Loucy (cell line): ENCODE measurements around the gene FRAS1.

Source experiments
- H2AFZ ChIP-seq: fragments of 200-600 bp; sonication (generic); 2 replicates; pipeline ENCODE4 v1.6.0; 2016; ENCODE audit warnings: antibody characterized with exemption, mild to moderate bottlenecking, low read length, moderate library complexity
- H3F3A ChIP-seq: fragments of 200-600 bp; 2 replicates; pipeline ENCODE4 v1.6.0; 2016; ENCODE audit warnings: antibody characterized with exemption, low read depth, mild to moderate bottlenecking
- H3K27me3 ChIP-seq: fragments of 200-600 bp; sonication (generic); 2 replicates; pipeline ENCODE4 v1.6.1; 2014; ENCODE audit warnings: low read length, mild to moderate bottlenecking; ENCODE audit not compliant: insufficient read depth, poor library complexity, severe bottlenecking
- H3K36me3 ChIP-seq: fragments of 200-600 bp; sonication (generic); 2 replicates; pipeline ENCODE4 v1.6.1; 2016; ENCODE audit warnings: low read length; ENCODE audit not compliant: insufficient read depth
- H3K4me1 ChIP-seq: fragments of 200-600 bp; sonication (generic); 2 replicates; pipeline ENCODE4 v1.5.1; 2014; ENCODE audit warnings: low read length, mild to moderate bottlenecking; ENCODE audit not compliant: insufficient read depth, poor library complexity, severe bottlenecking
- H3K4me2 ChIP-seq: fragments of 200-600 bp; sonication (generic); 2 replicates; pipeline ENCODE4 v1.6.0; 2014; ENCODE audit warnings: antibody characterized with exemption, low read length, low read depth, mild to moderate bottlenecking; ENCODE audit not compliant: poor library complexity, severe bottlenecking
- H3K4me3 ChIP-seq: fragments of 200-600 bp; sonication (generic); 2 replicates; pipeline ENCODE4 v1.5.1; 2014; ENCODE audit warnings: low read length, mild to moderate bottlenecking, mixed read lengths; ENCODE audit not compliant: poor library complexity, severe bottlenecking
- H3K79me2 ChIP-seq: fragments of 200-600 bp; sonication (generic); 2 replicates; pipeline ENCODE4 v1.6.1; 2014; ENCODE audit warnings: low read length; ENCODE audit not compliant: insufficient read depth
- H3K9ac ChIP-seq: fragments of 200-600 bp; sonication (generic); 2 replicates; pipeline ENCODE4 v1.6.0; 2014; ENCODE audit warnings: mild to moderate bottlenecking, low read depth, low read length, moderate library complexity; ENCODE audit not compliant: poor library complexity, severe bottlenecking
- H3K9me2 ChIP-seq: fragments of 200-600 bp; sonication (generic); replicated peaks from 2 replicates; pipeline ENCODE4 v1.6.1; 2016; ENCODE audit warnings: low read depth, low read length, mixed read lengths
- H3K9me3 ChIP-seq: fragments of 200-600 bp; sonication (generic); 2 replicates; pipeline ENCODE4 v1.6.1; 2014; ENCODE audit warnings: mild to moderate bottlenecking, antibody characterized with exemption, low read length, low read depth; ENCODE audit not compliant: insufficient read depth
- H4K20me1 ChIP-seq: fragments of 200-600 bp; sonication (generic); 2 replicates; pipeline ENCODE4 v1.6.0; 2014; ENCODE audit warnings: antibody characterized with exemption, low read length, mild to moderate bottlenecking; ENCODE audit not compliant: insufficient read depth, poor library complexity, severe bottlenecking
- EZH2phosphoT487 ChIP-seq: fragments of 200-600 bp; IDR thresholded peaks from 2 replicates; pipeline ENCODE4 v1.6.1; 2018; ENCODE audit warnings: antibody characterized with exemption, mild to moderate bottlenecking, moderate library complexity, borderline replicate concordance
- TF ChIP-seq, protein P1 (sequence below): fragments of 200-600 bp; sonication (generic); conservative IDR thresholded peaks from 2 replicates; pipeline ENCODE4 v1.5.1; 2014; ENCODE audit warnings: mild to moderate bottlenecking, antibody characterized with exemption, low read length

The FRAS1 gene

DNA sequence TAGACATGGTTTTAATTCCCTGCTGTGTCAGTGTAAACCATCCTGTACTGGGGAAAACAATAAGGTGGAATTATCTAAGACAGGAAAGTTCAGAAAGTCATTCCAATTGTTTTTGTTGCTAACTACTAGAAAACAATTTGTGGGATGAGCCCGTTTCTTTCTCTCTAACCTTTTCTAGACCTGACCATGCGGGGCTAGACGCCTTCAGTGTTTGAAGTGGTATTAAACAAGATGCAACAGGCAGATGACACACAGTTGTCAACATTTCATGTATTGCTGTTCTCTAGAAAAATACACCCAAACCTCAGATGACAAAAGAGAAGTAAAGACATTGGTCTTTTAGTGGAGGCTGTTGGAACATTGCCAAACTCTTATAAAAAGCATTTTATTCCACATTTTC lies 105.7 kb downstream of the FRAS1 start:
- H4K20me1 ChIP-seq: no peaks in the 10 kb centered on the region
- no peaks in the 10 kb centered on the region for H3K36me3 ChIP-seq
- no peaks in the 10 kb centered on the region for H3F3A ChIP-seq
- peaks cover 20% of the 10 kb centered on the region for H3K4me1 ChIP-seq
- no peak overlapping the region for H2AFZ ChIP-seq
- H3K4me3 ChIP-seq: no peak overlapping the region
- H3K9ac ChIP-seq: no peak overlapping the region
- TF ChIP-seq EZH2phosphoT487: no peak
- TF ChIP-seq, protein P1, sequence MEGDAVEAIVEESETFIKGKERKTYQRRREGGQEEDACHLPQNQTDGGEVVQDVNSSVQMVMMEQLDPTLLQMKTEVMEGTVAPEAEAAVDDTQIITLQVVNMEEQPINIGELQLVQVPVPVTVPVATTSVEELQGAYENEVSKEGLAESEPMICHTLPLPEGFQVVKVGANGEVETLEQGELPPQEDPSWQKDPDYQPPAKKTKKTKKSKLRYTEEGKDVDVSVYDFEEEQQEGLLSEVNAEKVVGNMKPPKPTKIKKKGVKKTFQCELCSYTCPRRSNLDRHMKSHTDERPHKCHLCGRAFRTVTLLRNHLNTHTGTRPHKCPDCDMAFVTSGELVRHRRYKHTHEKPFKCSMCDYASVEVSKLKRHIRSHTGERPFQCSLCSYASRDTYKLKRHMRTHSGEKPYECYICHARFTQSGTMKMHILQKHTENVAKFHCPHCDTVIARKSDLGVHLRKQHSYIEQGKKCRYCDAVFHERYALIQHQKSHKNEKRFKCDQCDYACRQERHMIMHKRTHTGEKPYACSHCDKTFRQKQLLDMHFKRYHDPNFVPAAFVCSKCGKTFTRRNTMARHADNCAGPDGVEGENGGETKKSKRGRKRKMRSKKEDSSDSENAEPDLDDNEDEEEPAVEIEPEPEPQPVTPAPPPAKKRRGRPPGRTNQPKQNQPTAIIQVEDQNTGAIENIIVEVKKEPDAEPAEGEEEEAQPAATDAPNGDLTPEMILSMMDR: no peak
- no peaks in the 10 kb centered on the region for H3K9me3 ChIP-seq
- no peaks in the 10 kb centered on the region for H3K27me3 ChIP-seq
- H3K9me2 ChIP-seq: no peaks in the 10 kb centered on the region
- no peak overlapping the region for H3K4me2 ChIP-seq
- H3K79me2 ChIP-seq: no peaks in the 10 kb centered on the region

DNA sequence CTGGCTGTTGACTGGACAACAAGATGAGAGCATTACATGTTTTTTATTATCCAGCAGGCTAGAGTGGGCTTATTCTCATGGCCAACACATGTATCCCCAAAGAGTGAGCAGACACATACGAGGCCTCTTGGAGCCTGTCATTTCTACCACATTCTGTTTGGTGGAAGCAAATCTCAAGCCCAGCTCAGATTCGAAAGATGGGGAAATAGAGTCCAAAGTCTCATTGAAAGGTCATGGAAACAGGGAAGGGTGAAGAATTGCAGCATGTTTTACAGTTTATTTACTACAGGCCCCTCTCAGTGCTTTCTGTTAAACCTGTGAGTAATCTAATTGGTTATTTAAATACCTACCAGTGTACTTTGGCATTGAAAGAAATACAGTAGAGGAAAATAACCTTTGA lies 108.6 kb downstream of the FRAS1 start:
- H3K27me3 ChIP-seq: no peaks in the 10 kb centered on the region
- peaks cover 20% of the 10 kb centered on the region for H3K4me1 ChIP-seq
- H3K4me3 ChIP-seq: no peak overlapping the region
- no peak overlapping the region for H2AFZ ChIP-seq
- no peak overlapping the region for H3K9ac ChIP-seq
- no peak overlapping the region for H3K4me2 ChIP-seq
- TF ChIP-seq EZH2phosphoT487: no peak
- TF ChIP-seq, protein P1: no peak
- no peaks in the 10 kb centered on the region for H3K9me2 ChIP-seq
- no peaks in the 10 kb centered on the region for H3K36me3 ChIP-seq
- H3F3A ChIP-seq: no peaks in the 10 kb centered on the region
- no peaks in the 10 kb centered on the region for H3K9me3 ChIP-seq
- no peaks in the 10 kb centered on the region for H4K20me1 ChIP-seq
- no peaks in the 10 kb centered on the region for H3K79me2 ChIP-seq

DNA sequence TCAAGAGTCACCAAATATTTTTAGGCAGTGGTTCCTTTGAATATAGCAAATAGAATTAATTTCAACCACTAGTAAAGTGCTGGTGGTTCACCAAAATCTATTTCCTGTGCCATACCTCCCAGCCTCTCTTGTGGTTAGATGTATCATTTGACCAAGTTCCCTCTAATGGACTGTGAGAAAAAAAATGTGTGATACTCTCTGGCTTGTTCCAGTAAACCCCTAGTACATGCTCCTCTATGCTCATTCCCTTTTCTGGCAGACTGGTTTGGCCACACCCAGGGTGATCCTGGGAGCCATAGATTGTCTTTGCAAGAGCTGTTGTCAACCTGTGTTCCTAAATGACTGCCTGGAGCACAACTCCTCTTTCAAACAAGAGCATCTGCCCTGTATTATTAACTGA lies 109.5 kb downstream of the FRAS1 start:
- Histone ChIP-seq H3K9ac (no peak overlapping the region), H3K4me1 (peaks cover 20% of the 10 kb centered on the region), H3K79me2 (no peaks in the 10 kb centered on the region), H3K4me3 (no peak overlapping the region), H3K9me2 (no peaks in the 10 kb centered on the region), H3F3A (no peaks in the 10 kb centered on the region), H3K4me2 (peak overlapping the region; percentile 12), H3K27me3 (no peaks in the 10 kb centered on the region), H2AFZ (no peak overlapping the region), H3K9me3 (no peaks in the 10 kb centered on the region), H4K20me1 (no peaks in the 10 kb centered on the region), H3K36me3 (no peaks in the 10 kb centered on the region)
- TF ChIP-seq, protein P1: no peak
- TF ChIP-seq EZH2phosphoT487: no peak
